NK-92 (cell line): ENCODE data around the gene LARP1.
A peak's percentile ranks its signal among the peaks of the same experiment; 100 is the strongest.
"Not testable (repeated sequence)": the region's sequence is repeated elsewhere in the genome, so short reads cannot be mapped to it uniquely, and the experiment has no call there.

Source experiments
- DNase-seq: peaks from one replicate; lab custom pipeline; 2025; ENCODE audit not compliant: unreplicated experiment; lab: John Stamatoyannopoulos, UW

Gene LARP1

GRCh38 chr5:154734370-154735248 lies 20.6 kb upstream of the LARP1 start:
- no peak for DNase-seq

GRCh38 chr5:154735362-154735761 lies 19.8 kb upstream of the LARP1 start:
- DNase-seq: not testable (repeated sequence)

- not testable (repeated sequence) for DNase-seq
These were observed 18.8 kb upstream of the LARP1 start for GRCh38 chr5:154736372-154736771.

- DNase-seq: no peak
These were observed 17.4 kb upstream of the LARP1 start for GRCh38 chr5:154737667-154738320.

- DNase-seq: no peak
These were observed 14.7 kb upstream of the LARP1 start for GRCh38 chr5:154740483-154740882.

- DNase-seq: no peak
These were observed 14.2 kb upstream of the LARP1 start for GRCh38 chr5:154740957-154741356.

- no peak for DNase-seq
These were observed 13.8 kb upstream of the LARP1 start for GRCh38 chr5:154741415-154741814.

- DNase-seq: no peak
These were observed 11.4 kb upstream of the LARP1 start for GRCh38 chr5:154743812-154744211.

- no peak for DNase-seq
These were observed 9.8 kb upstream of the LARP1 start for GRCh38 chr5:154745349-154745748.

- DNase-seq: no peak
These were observed 5.7 kb upstream of the LARP1 start for GRCh38 chr5:154749491-154749890.

GRCh38 chr5:154750641-154751040 lies 4.5 kb upstream of the LARP1 start:
- DNase-seq: not testable (repeated sequence)

GRCh38 chr5:154751854-154752253 lies 3.3 kb upstream of the LARP1 start:
- DNase-seq: no peak

GRCh38 chr5:154753792-154754191 lies 1.4 kb upstream of the LARP1 start:
- no peak for DNase-seq

GRCh38 chr5:154754460-154755360 lies 467 bp upstream of the LARP1 start:
- peak; percentile 90 for DNase-seq

- DNase-seq: no peak
These were observed 1.1 kb downstream of the LARP1 start for GRCh38 chr5:154756009-154756867.

GRCh38 chr5:154756868-154757813 lies 2.0 kb downstream of the LARP1 start:
- no peak for DNase-seq

GRCh38 chr5:154757814-154758406 lies 2.7 kb downstream of the LARP1 start:
- DNase-seq: no peak

- DNase-seq: no peak
These were observed 3.3 kb downstream of the LARP1 start for GRCh38 chr5:154758493-154758892.

- DNase-seq: no peak
These were observed 3.8 kb downstream of the LARP1 start for GRCh38 chr5:154758977-154759376.
